GM18502 (cell line): ENCODE data around the gene ARMH1.
"Not testable (repeated sequence)": the region's sequence is repeated elsewhere in the genome, so short reads cannot be mapped to it uniquely, and the experiment has no call there.

Experiments used
- ATAC-seq: cut with Tn5 transposase; IDR thresholded peaks from one replicate; pipeline ENCODE4 v1.9.1; 2021; ENCODE audit warnings: mild to moderate bottlenecking; ENCODE audit not compliant: unreplicated experiment, poor library complexity

Gene ARMH1

DNA sequence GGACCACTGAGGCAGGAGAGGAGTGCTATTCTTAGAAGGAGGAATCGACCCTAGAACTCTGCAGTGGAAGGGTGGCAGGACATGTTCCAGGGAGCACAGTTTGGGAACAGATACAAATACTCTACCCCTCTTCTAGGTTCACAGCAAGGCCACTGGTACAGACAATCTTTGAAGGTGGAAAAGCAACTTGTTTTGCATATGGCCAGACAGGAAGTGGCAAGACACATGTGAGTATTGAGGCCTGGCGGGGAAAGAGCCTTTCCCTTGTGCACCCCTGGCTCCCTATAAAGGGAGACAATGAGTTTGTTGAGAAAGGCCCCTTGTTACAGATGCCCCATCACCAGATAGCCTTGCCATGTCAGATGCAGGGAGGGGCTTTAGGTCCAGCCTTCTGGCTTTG lies 82.9 kb downstream of the ARMH1 start:
- peak; percentile 56 for ATAC-seq

DNA sequence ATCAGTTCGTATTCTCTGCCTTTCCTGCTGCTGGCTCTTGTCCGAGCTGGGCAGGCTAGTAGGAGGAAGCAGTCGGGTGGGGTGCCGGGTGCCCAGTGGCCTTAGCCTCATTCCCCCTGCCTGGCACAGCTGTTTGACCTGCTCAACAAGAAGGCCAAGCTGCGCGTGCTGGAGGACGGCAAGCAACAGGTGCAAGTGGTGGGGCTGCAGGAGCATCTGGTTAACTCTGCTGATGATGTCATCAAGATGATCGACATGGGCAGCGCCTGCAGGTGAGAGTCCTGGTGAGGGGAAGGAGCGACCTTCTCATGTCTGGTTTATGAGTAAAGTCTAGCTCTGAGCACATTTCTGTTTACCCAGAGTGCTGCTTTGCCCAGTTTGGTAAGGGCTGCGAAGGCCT lies 84.6 kb downstream of the ARMH1 start:
- no peak for ATAC-seq

DNA sequence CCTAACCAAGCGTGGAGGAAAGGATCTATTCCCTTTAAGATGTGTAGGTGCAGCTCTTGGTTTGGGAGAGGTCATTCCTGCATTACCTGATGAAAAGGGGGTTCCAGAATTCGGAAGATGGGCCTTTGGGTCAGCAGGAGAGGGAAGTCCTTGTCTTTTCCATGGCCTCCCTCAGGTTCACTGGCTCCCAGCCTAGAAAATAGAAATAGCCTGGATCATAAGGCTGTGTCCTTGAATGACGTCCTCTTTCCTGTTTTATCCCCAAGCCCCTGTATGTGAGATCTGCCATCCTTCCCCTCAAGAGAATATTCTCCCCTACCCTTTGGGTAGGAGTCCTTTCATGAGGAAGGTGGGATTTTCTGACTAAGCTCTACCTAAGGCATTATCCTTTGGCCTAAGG lies 86.4 kb downstream of the ARMH1 start:
- ATAC-seq, result no peak

DNA sequence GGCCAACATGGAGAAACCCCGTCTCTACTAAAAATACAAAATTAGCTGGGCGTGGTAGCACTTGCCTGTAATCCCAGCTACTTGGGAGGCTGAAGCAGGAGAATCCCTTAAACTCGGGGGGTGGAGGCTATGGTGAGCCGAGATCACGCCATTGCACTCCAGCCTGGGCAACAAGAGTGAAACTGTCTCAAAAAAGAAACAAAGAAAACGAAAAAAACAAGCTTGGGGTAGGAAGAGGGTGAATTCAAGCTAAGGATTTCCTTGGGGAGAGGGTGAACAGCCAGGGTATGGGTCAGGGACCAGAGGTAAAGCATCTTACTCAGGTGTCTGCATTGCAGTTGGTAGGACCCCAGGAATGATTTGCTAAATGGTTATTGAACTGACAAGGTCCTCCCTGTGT lies 91.9 kb downstream of the ARMH1 start:
- ATAC-seq, result not testable (repeated sequence)
